Fibroblast of the aortic adventitia (primary cell): ENCODE results near the gene CYP24A1. TPM values are rescaled to one million over a fixed set of nuclear protein-coding genes. Genes with fewer than 3 reads are reported as not detected.

ENCODE experiments used
- DNase-seq: peaks from one replicate; pipeline ENCODE4 v3.0.0-alpha.2; 2010; ENCODE audit warnings: low read depth
- H3K4me3 ChIP-seq: 2 replicates; pipeline ENCODE4 v1.5.1; 2011; ENCODE audit warnings: low read depth, mild to moderate bottlenecking, control low read depth, low read length, moderate library complexity
- CTCF ChIP-seq: IDR thresholded peaks from 2 replicates; pipeline ENCODE4 v1.5.1; 2011; ENCODE audit warnings: mild to moderate bottlenecking, low read length, control low read depth, inconsistent platforms; ENCODE audit not compliant: insufficient read depth
- total RNA-seq: library from RNA; depleted of rRNA; stranded (reverse); fragments of >200 nt; gene quantifications from 2 replicates; pipeline ENCODE4 v1.2.3, GENCODE V29; 2012; ENCODE audit warnings: low replicate concordance

CYP24A1 gene
- total RNA-seq, 1 donor = not detected

- no peak overlapping the region for H3K4me3 ChIP-seq
- DNase-seq = no peak
- no peak for TF ChIP-seq CTCF
These were observed 28.9 kb downstream of the CYP24A1 start for GRCh38 chr20:54144847-54145414.

GRCh38 chr20:54140927-54141566 lies 32.7 kb downstream of the CYP24A1 start:
- DNase-seq = peak; percentile 73
- H3K4me3 ChIP-seq = no peak overlapping the region
- no peak for TF ChIP-seq CTCF

GRCh38 chr20:54140486-54140885 lies 33.3 kb downstream of the CYP24A1 start:
- DNase-seq = no peak
- TF ChIP-seq CTCF = no peak
- no peak overlapping the region for H3K4me3 ChIP-seq

- DNase-seq = no peak
- no peak for TF ChIP-seq CTCF
- no peak overlapping the region for H3K4me3 ChIP-seq
These were observed 33.7 kb downstream of the CYP24A1 start for GRCh38 chr20:54140067-54140466.

- TF ChIP-seq CTCF = no peak
- DNase-seq = no peak
- H3K4me3 ChIP-seq = no peak overlapping the region
These were observed 34.6 kb downstream of the CYP24A1 start for GRCh38 chr20:54139188-54139587.

- no peak for TF ChIP-seq CTCF
- no peak overlapping the region for H3K4me3 ChIP-seq
- DNase-seq = no peak
These were observed 35.4 kb downstream of the CYP24A1 start for GRCh38 chr20:54138427-54138826.

- peak; percentile 45 for DNase-seq
These were observed 36.7 kb downstream of the CYP24A1 start for GRCh38 chr20:54137115-54137514.

More at GRCh38 chr20:54137115-54137514, 36.7 kb downstream of the CYP24A1 start:
- no peak overlapping the region for H3K4me3 ChIP-seq
- TF ChIP-seq CTCF = no peak
